NK-92 (cell line): ENCODE results near the gene RAB3B.
"Not testable (repeated sequence)": the region's sequence is repeated elsewhere in the genome, so short reads cannot be mapped to it uniquely, and the experiment has no call there.

ENCODE experiments used
- DNase-seq: peaks from one replicate; lab custom pipeline; 2025; ENCODE audit not compliant: unreplicated experiment; lab: John Stamatoyannopoulos, UW

Gene RAB3B

GRCh38 chr1:51989582-51990477 lies 670 bp downstream of the RAB3B start:
- DNase-seq = no peak

DNA sequence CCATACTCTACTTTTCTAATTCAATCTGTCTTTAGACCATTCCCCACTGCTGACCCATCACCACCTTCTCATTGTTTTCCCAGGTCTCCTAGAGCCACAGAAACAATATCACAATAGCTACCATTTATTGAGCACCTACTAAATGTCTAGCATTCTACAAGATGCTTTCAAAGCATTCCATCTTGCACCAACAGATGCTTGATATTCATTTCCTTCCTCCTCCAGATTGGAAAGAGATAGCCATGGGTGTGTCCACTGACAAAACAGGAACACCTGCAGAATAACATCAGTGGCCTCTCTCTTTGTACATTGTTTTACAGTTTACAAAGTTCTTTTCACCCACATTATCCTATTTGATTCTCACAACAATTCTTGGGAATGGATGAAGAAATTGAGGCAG lies 2.2 kb downstream of the RAB3B start:
- no peak for DNase-seq

GRCh38 chr1:51986718-51987117 lies 3.8 kb downstream of the RAB3B start:
- DNase-seq = no peak

DNA sequence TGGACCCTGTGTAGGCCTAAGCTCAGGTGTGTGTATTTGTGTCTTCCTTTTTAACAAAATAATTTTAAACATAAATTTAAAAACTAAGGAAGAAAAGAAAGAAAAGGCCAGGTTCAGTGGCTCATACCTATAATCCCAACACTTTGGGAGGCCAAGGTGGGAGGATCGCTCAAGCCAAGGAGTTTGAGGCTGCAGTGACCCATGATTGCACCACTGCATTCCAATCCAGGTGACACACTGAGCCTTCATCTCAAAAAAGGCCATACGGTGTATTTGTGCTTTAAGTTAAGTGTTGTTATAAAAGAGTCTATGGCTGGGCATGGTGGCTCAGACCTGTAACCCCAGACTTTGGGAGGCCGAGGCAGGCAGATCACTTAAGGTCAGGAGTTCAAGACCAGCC lies 8.3 kb downstream of the RAB3B start:
- no peak for DNase-seq

GRCh38 chr1:51981555-51981954 lies 8.9 kb downstream of the RAB3B start:
- no peak for DNase-seq

GRCh38 chr1:51978099-51978498 lies 12.4 kb downstream of the RAB3B start:
- no peak for DNase-seq

DNA sequence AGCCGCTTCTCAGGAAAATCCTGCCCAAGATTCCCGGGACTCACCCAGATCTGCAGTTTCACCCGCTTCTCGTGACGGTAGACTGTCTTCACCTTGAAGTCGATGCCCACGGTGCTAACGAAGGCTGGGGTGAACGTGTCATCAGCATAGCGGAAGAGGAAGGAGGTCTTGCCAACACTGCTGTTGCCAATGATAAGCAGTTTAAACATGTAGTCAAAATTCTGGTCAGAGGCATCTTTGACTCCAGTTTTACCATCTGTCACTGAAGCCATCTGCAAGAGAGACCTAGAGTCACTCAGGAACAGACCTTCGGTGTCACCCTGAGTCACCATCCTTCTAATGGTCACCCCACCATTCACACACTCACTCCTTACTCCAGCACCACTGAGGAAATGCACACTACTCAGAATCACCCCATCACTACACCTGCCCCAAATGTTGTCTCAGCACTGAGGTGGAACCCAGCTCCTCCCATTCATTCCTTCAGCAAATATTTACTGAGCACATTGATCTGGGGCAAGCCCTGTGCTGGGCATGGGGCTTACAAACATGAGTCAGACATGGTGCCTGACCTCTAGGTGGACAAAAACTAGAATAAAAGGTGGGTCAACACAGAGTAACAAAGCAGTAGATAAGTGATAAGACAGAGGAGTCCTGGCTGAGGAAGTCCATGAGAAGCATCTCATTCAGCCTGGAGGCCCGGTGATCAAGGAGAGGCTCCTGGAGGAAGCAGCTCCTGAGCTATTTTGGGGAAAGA lies 13.5 kb downstream of the RAB3B start:
- DNase-seq = no peak

- DNase-seq = no peak
These were observed 16.7 kb downstream of the RAB3B start for GRCh38 chr1:51973587-51974474.

DNA sequence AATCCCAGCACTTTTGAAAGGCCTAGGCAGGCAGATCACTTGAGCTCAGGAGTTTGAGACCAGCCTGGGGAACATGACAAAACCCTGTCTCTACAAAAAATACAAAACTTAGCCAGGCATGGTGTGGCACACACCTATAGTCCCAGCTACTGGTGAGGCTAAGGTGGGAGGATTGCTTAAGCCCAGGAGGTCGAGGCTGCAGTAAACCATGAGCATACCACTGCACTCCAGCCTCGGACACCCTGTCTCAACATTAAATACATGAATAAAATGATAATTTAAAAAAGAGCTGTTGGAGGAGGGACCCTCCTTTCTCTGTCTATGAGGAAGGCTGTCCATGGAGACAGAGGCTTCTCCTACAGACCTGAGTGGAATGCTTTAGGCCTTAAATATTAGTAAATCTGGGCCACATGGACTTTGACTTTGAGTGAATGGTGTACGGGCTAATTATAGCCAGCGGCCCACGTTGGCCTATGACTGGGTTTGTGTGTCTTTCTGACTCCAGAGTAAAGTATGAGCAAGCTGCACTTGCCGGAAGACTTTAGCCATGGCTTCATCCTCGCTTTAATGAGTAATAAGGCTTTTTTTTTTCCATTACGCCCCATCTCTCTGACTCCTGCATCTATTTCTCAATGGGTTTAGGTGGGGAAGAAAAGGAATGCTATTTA lies 21.3 kb downstream of the RAB3B start:
- DNase-seq = no peak

DNA sequence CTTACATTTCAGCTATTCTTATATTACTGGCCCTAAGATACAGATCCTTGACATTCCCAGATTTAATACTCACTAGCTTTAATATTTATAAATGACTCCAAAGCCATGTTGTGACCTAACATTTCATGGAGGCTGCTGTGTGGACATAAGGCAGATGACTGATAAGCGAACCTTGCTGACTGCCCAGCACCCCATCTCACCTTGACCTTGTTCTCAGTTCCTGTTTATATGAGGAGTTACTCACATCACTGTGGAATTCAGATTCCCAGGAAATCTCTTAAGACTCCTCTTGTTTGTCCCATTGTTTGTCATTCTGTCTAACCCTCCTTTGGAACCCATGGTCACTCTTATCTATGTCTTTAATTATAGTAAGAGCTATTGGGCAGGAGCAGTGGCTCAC lies 21.9 kb downstream of the RAB3B start:
- no peak for DNase-seq

DNA sequence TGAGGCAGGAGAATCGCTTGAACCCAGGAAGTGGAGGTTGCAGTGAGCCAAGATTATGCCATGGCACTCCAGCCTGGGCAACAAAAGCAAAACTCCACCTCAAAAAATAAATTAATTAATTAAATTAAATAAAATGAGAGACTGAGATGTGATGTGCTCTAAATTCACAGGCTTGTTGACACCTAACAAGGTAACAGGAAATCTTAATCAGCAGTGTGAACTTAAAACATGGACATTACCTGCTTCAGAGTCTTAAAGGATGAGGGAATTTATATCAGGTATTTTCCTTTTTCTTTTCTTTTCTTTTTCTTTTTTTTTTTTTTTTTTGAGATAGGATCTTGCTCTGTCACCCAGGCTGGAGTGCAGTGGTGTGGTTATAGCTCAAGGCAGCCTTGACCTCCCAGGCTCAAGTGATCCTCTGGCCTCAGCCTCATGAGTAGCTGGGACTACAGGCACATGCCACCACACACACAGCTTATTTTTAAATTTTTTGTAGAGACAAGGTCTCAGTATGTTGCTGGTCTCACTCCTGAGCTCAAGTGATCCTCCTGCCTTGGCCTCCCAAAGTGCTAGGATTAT lies 23.2 kb downstream of the RAB3B start:
- DNase-seq = not testable (repeated sequence)

DNA sequence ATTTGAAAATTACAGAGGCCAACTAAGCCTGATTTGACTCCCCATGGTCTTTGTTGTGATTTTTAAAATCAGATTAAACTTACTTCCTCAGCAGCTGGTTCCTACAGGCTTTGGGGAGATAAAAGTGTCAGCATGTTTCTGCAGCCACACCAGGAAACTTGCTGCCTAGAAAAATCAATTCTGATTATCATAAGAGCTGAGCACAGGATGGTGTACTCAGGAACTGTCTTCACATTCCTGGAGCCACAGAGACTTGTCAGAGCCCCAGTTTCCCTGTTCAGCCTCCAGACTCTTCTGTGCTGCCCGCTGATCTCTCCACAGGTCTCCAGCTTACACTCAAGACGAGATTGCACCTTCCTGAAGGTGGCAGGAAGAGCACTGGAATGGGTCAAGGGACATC lies 23.9 kb downstream of the RAB3B start:
- no peak for DNase-seq

DNA sequence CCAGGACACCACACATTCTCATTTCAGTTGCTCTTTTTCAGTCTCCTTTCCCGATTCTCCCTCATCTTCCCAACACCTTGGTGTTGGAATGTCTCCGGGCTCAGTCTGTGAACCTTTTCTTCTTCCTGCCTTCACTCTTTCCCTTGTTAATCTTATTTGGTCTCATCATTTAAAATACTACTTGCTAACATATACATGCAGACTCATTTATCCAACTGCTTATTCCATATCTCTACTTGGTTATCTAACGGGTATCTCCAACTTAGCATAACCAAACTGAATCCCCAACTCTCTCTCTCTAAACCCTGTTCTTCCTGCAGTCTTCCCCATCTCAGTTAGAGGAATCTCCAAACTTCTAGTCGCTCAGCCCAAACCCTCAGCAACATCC lies 26.2 kb downstream of the RAB3B start:
- no peak for DNase-seq

DNA sequence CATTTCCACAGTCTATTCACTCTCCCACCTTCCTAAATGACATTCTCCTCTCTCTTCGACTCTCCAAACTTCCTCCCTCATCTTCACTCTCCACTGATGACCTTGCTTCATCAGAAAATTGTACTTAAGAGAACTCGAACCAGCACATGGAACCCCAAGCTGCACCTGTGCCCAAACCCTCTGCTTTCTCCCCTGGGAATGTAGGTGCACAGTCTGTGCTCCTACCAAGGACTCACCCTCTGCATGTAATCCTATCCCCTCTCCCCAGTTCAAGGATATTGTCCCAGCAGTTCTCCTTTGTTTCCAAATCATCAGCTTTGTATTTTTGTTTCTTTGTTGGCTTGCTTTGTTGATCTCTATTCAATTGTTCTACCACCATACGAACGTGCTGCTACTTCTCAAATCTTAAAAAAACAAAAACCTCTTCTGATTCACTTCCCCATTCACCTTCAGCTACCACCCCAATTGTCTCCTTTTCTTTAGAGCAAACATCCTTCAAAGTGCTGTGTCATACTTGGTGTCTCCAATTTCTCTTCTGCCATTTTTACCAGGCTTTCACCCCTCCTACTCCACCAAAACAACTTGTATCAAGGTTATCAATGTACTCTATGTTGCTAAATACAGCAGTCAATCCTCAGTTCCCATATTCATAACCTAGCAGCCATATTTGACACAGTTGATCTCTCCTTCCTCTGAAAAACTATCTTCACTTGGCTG lies 26.8 kb downstream of the RAB3B start:
- no peak for DNase-seq

- no peak for DNase-seq
These were observed 27.8 kb downstream of the RAB3B start for GRCh38 chr1:51962486-51963356.

DNA sequence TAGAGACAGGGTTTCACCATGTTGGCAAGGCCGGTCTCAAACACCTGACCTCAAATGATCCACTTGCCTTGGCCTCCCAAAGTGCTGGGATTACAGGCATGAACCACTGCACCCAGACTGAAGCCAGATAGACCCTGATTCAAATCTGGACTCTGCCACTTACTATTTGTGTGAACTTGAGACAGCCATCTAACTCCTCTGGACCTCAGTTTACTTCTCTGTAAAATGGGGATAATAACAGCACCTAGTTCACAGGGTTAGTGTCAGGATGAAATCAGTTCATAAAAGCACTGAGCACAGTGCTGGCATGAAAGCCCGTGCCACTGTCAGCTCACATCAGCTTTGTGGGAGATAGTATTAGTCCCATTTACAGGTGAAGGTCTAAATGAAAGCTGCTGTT lies 28.5 kb downstream of the RAB3B start:
- DNase-seq = no peak

GRCh38 chr1:51961231-51961630 lies 29.3 kb downstream of the RAB3B start:
- no peak for DNase-seq

- DNase-seq = no peak
These were observed 30.2 kb downstream of the RAB3B start for GRCh38 chr1:51960262-51960661.

- DNase-seq = no peak
These were observed 31.7 kb downstream of the RAB3B start for GRCh38 chr1:51958824-51959223.
